Renal pelvis (tissue), 4 donors: ENCODE data around the gene ADAMTS8. TPM values are rescaled to one million over a fixed set of nuclear protein-coding genes. Genes with fewer than 3 reads are reported as not detected.

Experiments
- DNase-seq: peaks from one replicate; pipeline ENCODE4 v3.0.0-alpha.2; 2013
- polyA plus RNA-seq, 3 donors: library from polyadenylated mRNA; unstranded; fragments of 120-200 nt; gene quantifications; one replicate each; pipeline ENCODE4 v1.2.1, GENCODE V29; 2013; ENCODE audit not compliant: insufficient read length in 3 of 3

The ADAMTS8 gene
- polyA plus RNA-seq, 3 donors = 2.8 to 3.8 (median 3.0) TPM

- no peak for DNase-seq
Observed at GRCh38 chr11:130465263-130465662, 36.9 kb upstream of the ADAMTS8 start.

- DNase-seq = no peak
Observed at GRCh38 chr11:130464291-130464812, 35.9 kb upstream of the ADAMTS8 start.

GRCh38 chr11:130462931-130463330 is 34.5 kb upstream of the ADAMTS8 start:
- DNase-seq = no peak

- no peak for DNase-seq
Observed at GRCh38 chr11:130462101-130462885, 33.9 kb upstream of the ADAMTS8 start.

- DNase-seq = no peak
Observed at GRCh38 chr11:130459521-130459920, 31.1 kb upstream of the ADAMTS8 start.

GRCh38 chr11:130458410-130458729 is 30.0 kb upstream of the ADAMTS8 start:
- DNase-seq = no peak

GRCh38 chr11:130457623-130458409 is 29.4 kb upstream of the ADAMTS8 start:
- no peak for DNase-seq

- DNase-seq = no peak
Observed at GRCh38 chr11:130456286-130456685, 27.9 kb upstream of the ADAMTS8 start.

- DNase-seq = no peak
Observed at GRCh38 chr11:130455483-130456127, 27.2 kb upstream of the ADAMTS8 start.

- no peak for DNase-seq
Observed at GRCh38 chr11:130454491-130455252, 26.3 kb upstream of the ADAMTS8 start.

GRCh38 chr11:130452940-130453339 is 24.5 kb upstream of the ADAMTS8 start:
- DNase-seq = no peak

- DNase-seq = no peak
Observed at GRCh38 chr11:130452176-130452575, 23.8 kb upstream of the ADAMTS8 start.

- DNase-seq = no peak
Observed at GRCh38 chr11:130451231-130452019, 23.0 kb upstream of the ADAMTS8 start.

- DNase-seq = peak; percentile 92
Observed at GRCh38 chr11:130449996-130450769, 21.8 kb upstream of the ADAMTS8 start.

- DNase-seq = no peak
Observed at GRCh38 chr11:130449310-130449990, 21.0 kb upstream of the ADAMTS8 start.

GRCh38 chr11:130448416-130449309 is 20.3 kb upstream of the ADAMTS8 start, which contains the start of gene ADAMTS15:
Gene ADAMTS15 (plus strand): TSS chr11:130448645. CDS start chr11:130448974, 329 bp downstream.
- peak; percentile 96 for DNase-seq

GRCh38 chr11:130448039-130448415 is 19.6 kb upstream of the ADAMTS8 start:
- DNase-seq = no peak

GRCh38 chr11:130445788-130446187 is 17.4 kb upstream of the ADAMTS8 start:
- DNase-seq = no peak
